ENCODE results near the gene NSF.
"Not testable (repeated sequence)": the region's sequence is repeated elsewhere in the genome, so short reads cannot be mapped to it uniquely, and the experiment has no call there.

Gene NSF

DNA sequence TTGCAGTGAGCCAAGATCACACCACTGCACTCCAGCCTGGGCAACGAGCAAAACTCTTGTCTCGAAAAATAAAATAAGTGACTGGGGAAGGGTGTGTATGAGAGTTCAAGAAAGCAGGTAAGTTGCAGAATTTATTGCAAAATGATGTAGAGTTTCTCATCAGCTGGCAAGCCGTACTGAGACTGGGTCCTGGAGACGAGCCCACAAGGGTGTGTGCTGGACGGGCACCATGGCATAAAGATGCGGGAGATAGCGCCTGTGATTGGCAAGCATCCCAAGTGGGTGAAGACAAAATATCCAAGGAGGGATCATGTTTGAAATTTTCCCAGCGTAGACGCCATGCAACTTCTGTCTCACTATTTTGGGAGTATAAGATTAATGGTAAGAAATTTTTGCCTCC is 168.7 kb downstream of the NSF start:
- no peak for DNase-seq

DNA sequence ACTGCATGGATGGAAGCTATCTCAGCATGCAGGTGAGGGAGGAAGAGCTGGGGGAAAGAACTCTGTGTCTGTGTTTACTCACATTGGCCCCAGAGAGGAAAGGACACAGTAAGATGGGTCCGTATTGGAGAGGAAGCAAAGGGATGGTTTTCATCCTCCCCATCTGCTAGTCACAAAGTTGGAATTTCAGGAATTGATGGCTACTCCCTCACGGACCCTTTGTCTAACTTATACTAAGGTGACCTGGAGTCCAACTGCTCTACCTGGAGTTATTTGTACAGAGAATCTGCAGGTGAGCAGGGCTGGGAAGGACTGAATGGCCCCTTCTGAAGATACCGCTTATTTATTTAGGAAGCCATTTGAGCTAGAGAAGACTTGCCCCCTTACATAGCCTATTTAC is 172.9 kb downstream of the NSF start:
- DNase-seq: no peak

DNA sequence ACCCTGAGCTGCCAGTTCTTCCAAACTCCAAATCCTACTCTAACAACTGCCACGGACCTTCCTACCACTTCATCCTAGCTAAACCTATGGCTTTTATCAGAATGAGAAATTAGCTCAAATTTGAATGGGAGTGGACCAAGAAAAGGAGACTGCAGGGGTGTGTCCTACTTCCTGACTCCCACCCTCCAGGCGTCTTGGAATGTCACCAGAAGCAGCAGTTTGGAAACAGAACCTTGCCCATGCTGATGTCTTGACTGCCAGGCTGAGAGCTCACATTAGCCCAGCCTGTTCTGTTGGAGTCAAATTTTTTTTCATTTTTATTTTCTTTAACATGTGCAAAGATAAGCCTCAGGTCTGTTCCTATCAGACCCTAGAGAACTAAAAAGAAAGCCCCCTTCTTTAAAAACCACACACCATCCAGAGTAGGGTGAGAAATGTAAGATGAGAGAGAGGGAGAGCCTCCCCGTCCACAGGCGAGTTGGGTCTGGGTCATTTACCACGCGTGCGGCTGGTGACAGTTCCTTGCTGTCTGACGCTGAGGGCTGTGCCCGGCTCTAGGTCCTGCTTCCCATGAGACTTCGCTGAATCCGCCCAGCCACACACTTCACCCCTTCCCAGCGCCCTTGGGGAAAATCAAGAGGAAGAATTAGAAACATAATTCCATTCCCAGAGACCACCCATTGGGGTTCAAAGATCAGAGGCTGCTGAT is 173.7 kb downstream of the NSF start:
- no peak for DNase-seq

DNA sequence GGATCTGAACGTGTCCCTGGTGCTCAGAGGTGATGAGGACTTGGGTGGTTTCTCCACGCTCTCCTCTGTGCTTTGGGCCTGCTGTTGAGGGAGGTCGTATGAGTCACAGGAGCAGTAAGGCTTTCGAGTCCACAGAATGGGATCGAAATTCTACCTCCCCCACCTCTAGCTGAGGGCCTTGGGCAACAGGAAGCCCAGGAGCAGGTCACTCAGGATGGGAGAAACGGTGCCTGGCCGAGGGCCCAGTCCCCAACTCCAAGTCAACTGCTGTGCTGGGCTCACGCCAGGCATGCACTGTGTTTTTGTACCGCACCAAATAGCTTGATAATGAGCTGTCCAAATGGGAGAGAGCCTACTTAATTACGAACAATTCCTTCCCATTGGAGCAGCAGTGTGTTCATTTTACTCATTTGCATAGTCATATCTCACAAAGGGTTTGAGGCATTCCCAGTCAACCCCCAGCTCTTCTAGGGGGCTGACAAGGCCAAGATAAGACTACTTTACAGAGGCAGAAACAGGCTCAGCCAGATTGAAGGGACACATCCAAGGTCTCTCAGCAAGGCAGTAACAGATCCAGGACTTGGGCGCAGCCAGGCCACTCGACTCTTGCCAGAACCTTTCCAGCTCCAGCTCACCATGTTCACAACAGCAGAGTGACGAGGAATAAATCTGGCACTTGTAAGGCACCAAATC is 174.4 kb downstream of the NSF start:
- no peak for DNase-seq

DNA sequence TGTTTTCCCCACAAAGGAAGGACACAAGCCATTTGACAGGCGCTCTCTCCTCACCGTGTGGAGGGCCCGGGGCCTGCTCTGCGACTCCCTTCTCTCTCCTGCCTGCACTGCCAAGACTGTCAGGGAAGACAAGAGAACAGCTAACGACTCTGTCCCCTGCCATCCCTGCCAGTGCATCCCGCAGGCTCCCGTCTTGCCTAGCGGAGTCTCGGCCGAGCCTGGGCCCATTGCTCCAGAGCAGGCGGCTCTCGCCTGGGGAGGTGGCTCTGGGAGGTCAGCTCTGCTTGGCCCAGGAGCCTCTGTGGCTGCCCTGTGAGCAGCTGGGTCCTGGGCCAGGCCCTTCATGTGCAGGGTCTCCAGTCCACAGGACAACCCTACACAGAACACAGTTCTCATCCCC is 175.0 kb downstream of the NSF start:
- DNase-seq: no peak

DNA sequence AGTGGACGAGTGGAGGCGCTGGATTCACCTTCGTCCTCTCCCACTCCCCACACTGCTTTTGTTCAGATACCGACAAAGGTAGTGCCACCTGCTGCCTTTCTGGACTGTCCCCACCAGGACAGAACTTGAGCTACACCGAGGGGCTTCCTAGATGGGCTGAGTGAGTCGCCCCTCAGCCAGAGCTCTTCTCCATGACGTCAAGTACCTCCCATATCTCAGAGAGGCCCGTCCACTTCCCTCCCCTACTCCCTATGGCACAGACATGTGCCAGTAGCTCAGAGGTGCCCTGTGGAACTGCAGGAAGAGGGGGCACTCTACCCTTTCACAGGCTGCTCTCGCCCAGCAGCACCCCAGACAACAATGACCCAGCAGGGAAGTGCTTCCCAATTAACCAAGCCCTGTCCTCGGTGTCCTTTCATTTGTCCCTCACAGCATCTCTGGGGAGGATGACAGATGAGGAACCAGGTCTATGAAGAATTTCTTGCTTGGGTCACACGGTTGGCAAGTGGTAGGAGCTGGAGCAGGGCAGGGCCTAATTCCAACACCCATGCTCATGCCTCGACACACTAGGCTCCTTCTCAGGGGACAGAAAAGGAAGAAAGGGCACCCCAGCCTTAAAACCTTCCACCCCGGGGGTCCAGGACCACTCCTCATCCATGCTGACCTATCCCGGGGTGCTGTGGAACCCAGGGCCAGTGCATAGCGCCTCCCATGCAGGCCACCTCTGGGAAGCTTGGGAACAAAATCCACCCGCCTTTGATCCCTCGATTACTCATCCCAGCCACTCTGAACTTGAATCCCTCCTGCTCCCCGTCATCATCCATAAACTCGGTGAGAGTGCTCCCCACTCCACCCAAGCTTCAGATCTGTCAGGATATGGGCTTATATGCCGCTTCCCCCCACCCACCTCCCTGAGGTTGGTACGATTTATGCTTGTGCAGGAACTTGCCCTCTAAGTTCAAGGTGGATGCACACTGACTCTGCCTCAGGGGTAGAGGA is 176.3 kb downstream of the NSF start:
- DNase-seq: no peak

DNA sequence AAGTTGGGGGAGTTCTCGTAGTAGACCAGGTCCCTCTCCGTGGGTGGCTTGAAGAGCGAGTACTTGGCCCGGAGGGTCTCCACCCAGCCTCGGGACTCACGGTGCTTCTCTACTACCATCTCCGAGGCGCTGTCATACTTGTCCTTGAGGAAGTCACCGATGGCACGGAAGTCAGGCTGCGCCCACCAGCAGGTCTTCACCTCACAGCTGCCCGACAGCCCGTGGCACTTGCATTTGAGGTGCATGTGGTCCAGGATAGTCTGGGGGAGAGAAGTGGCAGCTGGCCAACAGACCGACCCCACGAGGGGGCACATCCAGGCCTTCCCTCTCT is 178.0 kb downstream of the NSF start:
- DNase-seq: no peak

DNA sequence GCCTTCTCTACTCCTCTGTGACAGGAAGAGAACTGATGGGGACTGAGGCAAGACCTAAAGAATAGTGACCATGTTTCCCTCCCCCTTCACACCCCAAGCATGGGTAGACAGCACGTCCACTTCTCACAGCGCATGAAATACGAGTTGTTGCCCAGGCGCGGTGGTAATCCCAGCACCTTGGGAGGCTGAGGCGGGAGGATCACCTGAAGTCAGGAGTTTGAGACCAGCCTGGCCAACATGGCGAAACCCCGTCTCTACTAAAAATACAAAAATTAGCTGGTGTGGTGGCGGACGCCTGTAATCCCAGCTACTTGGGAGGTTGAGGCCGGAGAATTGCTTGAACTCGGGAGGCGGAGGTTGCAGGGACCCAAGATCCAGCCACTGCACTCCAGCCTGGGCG is 178.4 kb downstream of the NSF start:
- DNase-seq: not testable (repeated sequence)

DNA sequence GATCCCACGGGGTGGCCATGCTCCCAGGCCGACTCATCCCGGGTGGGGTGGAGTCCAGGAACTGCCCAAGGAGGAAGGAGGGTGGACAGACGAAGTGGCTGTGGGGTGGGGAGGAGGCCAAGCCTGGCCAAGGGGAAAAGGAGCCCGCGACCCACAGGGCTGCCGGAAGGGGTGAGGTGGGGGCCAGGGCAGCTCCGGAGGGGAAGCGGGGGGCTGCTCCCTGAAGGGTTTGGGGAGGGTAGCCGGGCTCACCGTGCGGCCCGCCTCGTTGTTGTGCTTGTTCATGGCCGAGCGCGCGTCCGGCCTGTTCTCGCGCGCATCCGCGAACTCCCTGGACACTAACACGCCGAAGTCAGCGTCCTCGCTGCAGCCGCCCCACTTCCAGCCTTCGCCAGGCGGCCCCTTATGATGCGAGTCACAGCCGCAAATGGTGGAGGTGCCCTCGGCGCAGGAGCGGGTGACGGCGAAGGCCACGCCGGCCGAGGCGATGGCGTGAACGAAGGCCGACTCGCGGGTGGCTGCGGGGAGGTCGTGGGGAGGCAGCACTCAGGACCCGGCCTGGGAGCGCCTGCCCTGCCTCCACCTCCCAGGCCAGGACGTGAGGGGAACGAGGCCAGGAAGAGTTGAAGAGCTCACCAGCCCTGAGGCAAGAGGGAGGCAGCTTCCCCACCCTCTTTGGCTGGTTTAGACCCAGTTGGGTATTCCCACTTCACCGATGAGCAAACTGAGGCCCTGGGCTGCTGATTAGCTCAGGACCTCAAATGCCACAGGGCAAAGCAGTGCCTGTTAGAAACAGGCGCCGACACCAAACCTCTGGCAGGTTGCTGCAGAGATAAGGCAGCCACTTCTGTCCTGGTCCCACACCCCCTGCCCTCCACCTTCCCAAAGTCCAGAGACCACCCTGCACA is 179.3 kb downstream of the NSF start:
- DNase-seq: no peak

DNA sequence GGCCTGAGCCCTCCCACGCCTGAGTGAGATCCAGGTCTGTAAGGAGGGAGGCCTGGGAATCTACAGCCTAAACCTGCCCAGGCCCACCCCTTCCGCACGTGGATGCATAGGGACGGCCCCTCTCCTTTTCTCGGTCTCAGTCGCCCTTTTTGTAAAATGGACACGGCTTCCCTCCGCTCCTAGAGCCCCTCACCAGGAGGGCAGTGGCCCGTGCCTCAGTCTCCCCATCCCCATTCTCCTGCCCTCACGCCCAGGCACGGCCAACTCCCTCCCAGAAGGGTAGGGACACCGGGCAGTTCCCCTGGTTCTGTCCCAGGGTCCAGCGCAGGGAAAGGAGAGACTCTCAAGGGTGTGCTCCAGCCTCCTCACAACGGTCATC is 180.0 kb downstream of the NSF start:
- DNase-seq: no peak

DNA sequence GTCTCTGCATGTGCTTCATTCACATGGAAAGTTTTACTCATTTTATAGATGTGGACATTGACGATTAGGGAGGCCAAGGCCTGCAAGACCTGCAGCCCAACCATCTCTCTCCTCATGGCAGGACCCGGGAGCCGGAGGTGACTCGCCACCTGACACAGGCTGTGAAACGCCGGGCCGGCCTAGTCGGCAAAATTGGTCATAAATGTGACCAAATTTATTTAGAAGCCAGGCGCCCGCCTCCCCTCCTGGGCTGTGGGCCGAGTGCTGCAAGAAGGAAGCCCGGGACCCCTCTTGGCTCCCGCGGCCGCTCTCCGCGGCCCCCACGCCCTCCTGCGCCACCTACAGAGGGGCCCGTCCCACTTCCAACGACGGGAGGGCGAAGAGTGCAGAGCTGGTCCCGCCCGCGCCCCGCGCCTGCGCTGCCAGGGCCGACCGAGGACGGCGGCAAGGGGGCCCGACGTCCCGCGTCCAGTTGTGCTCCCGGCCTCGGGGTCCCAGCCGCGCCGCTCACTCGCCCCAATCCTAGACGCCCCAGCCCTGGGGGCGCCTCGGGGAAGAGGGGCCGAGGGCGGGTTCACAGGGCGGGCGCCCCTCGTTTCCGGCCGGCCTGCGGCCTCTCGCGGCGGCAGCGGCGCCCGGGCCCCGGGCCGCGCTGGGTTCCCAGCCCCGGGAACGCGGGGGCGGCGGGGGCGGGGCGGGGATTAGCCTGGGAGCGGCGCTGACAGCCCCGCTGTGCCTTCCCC is 180.5 kb downstream of the NSF start:
- peak; percentile 38 for DNase-seq

DNA sequence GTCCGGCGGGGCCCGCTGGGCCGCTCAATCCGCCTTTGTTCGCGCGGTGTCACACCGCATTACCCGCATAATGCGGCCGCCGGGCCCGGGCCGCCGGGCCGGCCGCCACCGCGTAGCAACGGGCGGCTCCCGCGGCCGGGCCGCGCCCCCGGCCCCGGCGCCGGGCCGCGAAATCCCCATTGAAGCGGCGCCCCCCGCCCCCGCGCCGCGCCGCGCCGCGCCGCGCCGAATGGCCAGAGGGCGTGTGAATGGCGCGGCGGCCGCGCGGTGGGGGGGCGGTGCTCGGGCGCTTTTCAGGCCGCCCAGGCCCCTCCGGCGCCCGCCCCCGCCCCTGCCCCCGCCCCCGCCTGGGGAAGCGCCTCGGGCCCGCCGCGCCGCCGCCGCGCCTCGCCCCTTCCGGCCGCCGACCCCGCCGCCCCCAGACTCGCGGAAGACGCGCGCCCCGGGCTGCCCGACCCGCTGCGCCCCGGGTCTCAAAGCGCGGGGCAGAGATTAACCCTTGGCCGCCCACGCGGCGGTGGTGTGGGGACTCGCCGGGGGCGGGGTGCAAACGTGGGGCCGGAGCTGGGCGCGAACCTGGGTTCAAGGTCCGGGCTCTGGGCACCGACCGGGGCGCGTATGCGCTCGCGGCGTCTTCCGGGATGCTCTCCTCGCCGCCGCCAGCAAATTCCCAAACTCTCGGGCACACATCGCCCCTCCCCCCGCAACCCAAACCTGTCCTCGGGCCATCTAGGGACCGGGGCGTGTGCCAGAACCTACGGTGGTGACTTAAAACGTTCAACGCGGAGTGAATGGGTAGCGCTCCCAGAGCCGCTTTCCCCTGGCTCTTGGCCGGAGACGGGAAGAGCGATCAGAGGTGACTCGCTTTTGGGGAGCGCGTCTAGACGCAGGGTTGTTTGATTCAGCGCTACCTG is 181.3 kb downstream of the NSF start:
- peak; percentile 46 for DNase-seq

DNA sequence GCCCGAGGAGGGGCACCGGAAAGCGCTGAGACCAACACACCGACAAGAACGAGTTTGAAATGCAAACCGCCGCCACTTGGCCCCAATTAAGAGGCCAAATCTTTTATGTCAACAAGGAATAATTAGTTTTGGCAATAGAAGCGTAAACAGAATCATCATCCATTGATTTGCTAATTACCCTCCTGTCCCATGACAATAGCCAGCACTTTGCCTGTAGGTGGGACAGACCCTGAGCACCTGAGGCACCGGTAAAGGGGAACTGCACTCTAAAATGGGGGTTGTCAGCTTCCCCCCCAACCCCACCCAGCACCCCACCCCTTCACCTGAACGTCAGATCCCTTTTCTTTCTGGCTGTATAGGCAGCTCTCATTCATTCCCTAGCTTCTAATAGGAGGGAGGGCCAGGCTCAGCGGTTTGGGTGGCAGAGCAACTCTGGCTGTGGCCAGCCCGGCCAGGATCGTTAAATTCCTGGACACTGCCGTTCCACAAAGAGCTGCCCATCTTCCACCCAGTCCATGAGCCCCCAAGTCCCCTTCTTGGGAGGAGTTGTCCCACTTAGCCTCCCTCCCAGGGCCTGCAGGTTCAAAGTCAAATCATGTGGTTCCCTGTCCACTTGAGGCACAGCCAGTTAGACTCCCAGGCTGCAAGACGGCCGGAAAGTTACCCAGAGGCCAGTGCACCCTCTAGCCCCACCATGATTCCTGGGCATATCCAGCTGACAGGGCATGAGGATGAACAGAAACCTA is 182.2 kb downstream of the NSF start:
- DNase-seq: no peak

DNA sequence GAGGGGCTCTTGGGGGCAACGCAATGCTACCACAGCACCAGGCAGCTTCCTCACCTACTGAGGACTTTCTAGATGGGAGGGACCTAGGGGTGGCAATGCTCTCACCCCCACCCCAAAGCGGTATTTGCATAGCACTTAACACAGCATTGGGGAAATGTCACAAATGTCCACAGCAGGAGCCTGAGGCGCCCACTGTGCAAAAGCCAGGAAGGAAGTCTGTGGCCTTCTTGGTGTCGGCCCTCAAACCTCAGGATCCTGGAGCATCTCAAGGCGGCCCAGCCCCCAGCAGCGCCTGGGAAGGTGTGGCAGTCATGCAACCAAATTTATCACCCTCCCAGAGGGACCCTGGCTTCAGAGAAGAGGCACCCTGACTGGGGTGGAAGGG is 182.7 kb downstream of the NSF start:
- no peak for DNase-seq

DNA sequence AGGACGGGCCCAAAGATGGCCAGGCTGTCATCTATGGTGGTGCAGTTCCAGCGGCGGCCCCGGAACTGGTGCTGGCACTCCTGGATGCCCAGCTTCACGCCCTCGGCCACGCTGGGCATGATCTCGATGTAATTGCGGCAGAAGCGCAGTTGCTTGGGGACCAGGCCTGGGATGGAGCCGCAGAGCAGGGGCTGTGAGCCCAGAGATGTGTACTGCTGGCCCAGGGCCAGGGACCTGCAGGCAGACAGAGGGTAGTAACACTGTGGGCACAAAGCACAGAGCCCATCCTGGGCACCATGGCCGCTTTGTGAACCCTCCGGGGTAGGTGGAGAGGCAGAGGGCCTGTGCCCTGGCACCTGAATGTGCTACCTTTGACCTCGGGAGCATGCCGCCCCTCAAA is 183.2 kb downstream of the NSF start:
- DNase-seq: no peak

DNA sequence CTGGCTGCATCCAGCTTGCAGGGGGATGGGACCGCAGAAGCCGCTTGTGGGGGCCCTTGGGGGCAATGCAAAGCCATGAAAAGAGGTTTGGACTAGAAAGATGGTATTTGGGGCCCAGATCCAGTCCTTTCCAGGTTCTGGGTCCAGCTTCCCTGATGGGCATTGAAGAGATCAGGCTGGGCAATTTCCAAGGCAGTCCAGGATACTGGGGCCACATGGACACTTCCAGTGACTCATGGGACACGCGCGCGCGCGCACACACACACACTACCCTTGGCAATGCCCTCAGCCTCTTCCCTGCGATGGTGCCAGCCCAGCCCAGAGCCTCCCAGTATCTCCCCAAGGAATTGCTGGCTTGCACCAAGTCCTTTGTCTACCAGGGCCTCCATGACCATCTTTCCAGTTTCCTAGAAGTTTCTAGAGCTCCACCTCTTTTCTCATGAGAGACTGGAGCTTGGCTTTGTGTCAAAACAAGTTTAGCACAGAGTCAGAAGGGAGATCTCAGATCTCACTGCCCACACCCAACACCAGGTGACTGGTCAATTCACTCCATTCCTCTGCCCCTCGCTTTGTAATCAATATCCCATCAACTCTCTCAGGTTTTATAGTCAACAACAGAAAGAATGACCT is 183.8 kb downstream of the NSF start:
- no peak for DNase-seq

DNA sequence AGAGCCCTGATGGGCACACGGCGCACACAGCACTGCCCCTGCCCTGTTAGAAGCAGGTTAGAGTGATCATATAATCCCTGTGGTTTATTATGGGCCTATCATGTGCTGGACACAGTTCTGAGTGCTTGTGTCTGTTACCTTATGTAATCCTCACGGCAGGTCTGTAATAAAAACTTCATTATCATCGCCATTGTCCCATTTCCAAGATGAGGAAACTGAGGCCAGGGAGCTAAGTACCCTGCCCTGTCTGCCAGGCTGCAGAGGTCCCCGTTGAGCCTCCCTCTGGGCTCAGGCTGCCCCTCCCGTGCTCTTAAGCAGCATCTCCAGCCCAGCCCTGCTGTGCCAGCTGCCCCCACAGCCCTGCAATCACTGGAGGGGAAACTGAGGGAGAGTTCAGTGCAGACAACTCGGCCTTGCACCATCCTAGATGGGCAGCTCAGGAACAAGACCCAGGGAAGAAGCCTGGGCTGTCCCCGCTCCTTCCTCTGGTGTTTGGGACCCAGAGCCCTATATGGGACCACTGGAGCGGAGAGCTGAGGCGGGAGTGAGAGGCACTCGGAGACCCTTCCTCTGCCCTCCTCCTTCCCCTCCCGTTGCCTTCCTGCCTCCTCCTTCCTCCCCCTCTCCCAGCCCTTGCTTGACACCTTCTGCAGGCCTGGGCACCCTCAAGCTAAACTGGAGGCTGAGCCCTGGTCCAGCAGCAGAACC is 186.0 kb downstream of the NSF start:
- no peak for DNase-seq

DNA sequence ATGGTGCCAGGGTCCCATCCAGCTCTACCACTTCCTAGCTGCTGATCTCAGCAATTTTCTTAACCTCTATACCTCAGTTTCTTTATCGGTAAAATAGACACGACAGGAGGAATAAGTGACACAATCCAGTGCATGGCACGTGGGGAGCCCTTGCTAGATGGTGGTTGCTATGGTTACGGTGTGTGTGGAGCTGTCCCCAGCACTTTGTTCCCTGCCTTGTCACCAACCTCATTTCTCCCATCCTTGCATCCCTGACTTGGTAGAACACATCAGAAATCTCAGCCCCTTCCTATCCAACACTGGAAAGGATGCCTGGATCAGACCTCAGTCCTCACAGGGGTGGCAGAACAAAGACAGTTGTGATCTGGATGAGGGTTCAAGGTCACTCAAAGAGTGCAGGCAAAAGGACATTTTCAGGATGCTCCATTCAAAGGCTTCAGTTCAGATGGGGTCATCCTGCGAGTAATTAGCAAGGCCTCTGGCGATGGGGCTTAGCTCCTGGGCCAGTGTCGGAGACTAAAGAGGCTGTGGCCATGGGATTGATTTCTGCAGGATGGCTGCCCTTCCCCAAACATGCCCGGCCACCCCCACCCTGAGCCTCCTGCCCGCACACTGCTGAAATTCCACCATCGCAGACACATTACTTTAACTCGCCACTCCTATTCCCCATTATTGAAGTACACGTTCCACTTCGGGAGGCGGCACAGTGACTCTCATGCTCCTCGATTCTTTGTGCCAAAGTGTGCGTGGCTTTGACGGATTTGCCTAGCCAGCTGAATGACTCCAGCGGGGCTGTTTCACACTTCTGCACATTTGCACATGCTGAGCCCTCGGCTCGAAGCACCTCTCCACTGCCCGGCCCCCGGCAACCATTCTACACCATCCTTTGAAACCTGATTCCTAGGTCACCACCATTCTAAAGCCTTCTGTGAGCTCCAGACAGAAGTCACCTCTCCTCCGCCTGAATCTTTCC is 187.8 kb downstream of the NSF start:
- DNase-seq: no peak

All from NCI-H2171 treated with DMSO at 0.1 percent for 48 hours (cell line).